Left lung (tissue), 10 donors: ENCODE data around the gene YIF1A. TPM values are rescaled to one million over a fixed set of nuclear protein-coding genes. Genes with fewer than 3 reads are reported as not detected.

Source experiments
- ATAC-seq: fragments of 200-7000 bp; cut with Tn5 transposase; one replicate; pipeline ENCODE4 v1.9.1; 2020; ENCODE audit warnings: moderate library complexity
- DNase-seq, 4 donors: peaks; one replicate each; pipeline ENCODE4 v3.0.0-alpha.2; 2013 to 2020
- H3K27ac ChIP-seq, 2 donors: fragments of 200-600 bp; sonication (generic) in 1 of 2; one replicate each; pipeline versions ENCODE4 v1.5.0 to v1.8.0; 2020 to 2021
- H3K27me3 ChIP-seq, 2 donors: fragments of 200-600 bp; sonication (generic) in 1 of 2; one replicate each; pipeline versions ENCODE4 v1.5.0 to v1.8.0; 2020 to 2021
- H3K36me3 ChIP-seq, 2 donors: fragments of 200-600 bp; sonication (generic) in 1 of 2; one replicate each; pipeline versions ENCODE4 v1.5.0 to v1.8.0; 2020 to 2021
- H3K4me1 ChIP-seq, 2 donors: fragments of 200-600 bp; one replicate each; pipeline ENCODE4 v1.8.0; 2021
- H3K4me3 ChIP-seq, 2 donors: fragments of 200-600 bp; sonication (generic) in 1 of 2; one replicate each; pipeline versions ENCODE4 v1.5.0 to v1.8.0; 2020 to 2021; ENCODE audit warnings: mild to moderate bottlenecking in 1 of 2
- H3K9me3 ChIP-seq, 2 donors: fragments of 200-600 bp; sonication (generic) in 1 of 2; one replicate each; pipeline versions ENCODE4 v1.5.0 to v1.8.0; 2020 to 2021
- intact Hi-C, 2 donors: fragments of 100-400 bp; cut with DNase I; formaldehyde crosslinking; loops; one replicate each; pipeline versions ENCODE4 v1.11.2 to v1.14.2; 2022
- polyA plus RNA-seq, 6 donors: library from polyadenylated mRNA; unstranded; fragments of 120-200 nt; gene quantifications; one replicate each; pipeline ENCODE4 v1.2.1, GENCODE V29; 2013; ENCODE audit not compliant: insufficient read length in 6 of 6
- total RNA-seq, 2 donors: library from RNA; stranded (reverse); fragmentation: NEBNext Ultra II Directional; extraction: Animal tissue kit (Norgen Biotek cat#: 25700); gene quantifications; one replicate each; pipeline ENCODE4 v1.2.1, GENCODE V29; 2021
- TF ChIP-seq, protein P1 (sequence below), 2 donors: fragments of 200-600 bp; sonication (generic) in 1 of 2; IDR thresholded peaks; one replicate each; pipeline versions ENCODE4 v1.5.0 to v1.8.0; 2021; ENCODE audit warnings: antibody characterized with exemption in 2 of 2
- donor health status: DM: no; HTN: yes; CAD: no.
- donor health status: DM: no; HTN: no; CAD: no.

YIF1A gene
- total and polyA plus RNA-seq, 8 donors = 32.9 to 118 (median 45.9) TPM

DNA sequence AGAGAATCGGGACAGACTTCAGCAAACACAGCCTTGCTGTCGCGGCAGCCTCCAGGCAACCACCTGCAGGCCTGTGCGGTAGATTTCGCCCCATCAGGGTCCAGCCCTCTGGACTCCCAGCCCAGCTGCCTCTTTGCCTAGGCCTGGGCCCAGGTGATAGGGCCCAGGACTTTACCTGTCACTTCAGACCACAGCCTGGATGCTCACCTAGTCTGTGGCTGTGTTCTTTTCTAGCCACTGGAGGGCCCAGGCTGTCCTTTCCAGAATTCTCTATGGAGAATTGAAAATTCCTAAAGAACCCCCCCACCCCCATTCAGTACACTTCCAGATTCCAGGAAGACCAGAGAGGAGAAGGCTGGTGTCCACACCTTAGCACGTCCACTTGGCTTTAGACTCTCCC is 51.1 kb downstream of the YIF1A start:
- H3K4me1 ChIP-seq = no peaks in the 10 kb centered on the region
- DNase-seq (no peak), ATAC-seq (no peak)
- intact Hi-C loops = no loop called here
- H3K27ac ChIP-seq = no peak overlapping the region
- TF ChIP-seq, protein P1, sequence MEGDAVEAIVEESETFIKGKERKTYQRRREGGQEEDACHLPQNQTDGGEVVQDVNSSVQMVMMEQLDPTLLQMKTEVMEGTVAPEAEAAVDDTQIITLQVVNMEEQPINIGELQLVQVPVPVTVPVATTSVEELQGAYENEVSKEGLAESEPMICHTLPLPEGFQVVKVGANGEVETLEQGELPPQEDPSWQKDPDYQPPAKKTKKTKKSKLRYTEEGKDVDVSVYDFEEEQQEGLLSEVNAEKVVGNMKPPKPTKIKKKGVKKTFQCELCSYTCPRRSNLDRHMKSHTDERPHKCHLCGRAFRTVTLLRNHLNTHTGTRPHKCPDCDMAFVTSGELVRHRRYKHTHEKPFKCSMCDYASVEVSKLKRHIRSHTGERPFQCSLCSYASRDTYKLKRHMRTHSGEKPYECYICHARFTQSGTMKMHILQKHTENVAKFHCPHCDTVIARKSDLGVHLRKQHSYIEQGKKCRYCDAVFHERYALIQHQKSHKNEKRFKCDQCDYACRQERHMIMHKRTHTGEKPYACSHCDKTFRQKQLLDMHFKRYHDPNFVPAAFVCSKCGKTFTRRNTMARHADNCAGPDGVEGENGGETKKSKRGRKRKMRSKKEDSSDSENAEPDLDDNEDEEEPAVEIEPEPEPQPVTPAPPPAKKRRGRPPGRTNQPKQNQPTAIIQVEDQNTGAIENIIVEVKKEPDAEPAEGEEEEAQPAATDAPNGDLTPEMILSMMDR (IDR thresholded peaks at IDR 0.05) = no peak
- no peak overlapping the region for H3K4me3 ChIP-seq
- no peaks in the 10 kb centered on the region for H3K27me3 ChIP-seq
- H3K36me3 ChIP-seq = peaks cover 0 to 97% of the 10 kb centered on the region in 2 donors
- no peaks in the 10 kb centered on the region for H3K9me3 ChIP-seq

DNA sequence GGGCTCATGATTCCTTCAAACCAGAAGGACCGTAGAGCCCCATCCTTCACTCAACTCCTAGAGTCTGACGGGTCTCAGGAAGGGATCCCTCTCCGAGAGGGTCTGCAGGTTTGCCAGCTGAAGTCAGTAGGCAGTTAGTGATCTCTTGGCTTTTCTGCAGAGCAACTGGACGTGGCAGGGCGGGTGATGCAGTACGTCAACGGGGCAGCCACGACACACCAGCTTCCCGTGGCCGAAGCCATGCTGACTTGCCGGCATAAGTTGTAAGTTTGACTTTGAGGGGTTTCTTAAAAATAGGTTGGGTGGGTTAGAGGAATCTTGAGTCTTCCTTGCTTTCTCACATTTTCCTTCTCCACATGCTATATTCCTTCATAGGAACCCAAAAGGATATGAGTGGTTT is 53.8 kb downstream of the YIF1A start:
- intact Hi-C loops = no loop called here
- no peak for DNase-seq
- Histone ChIP-seq H3K27me3 (no peaks in the 10 kb centered on the region), H3K4me1 (no peaks in the 10 kb centered on the region), H3K27ac (no peak overlapping the region), H3K9me3 (no peaks in the 10 kb centered on the region), H3K4me3 (no peak overlapping the region), H3K36me3 (peaks cover 0 to 97% of the 10 kb centered on the region in 2 donors)
- TF ChIP-seq, protein P1 (IDR thresholded peaks at IDR 0.05) = no peak
- no peak for ATAC-seq

Other genes starting within 250 kb of the YIF1A start
- not detected for gene GAL3ST3, start 240.0 kb downstream of the YIF1A start, total RNA-seq
- gene GAL3ST3, start 240.0 kb downstream of the YIF1A start, polyA plus RNA-seq = under 1 TPM in 5 of 6 donors, not detected in 1; 0.09 to 0.63 (median 0.20) TPM
- gene SF3B2, start 236.8 kb downstream of the YIF1A start, total RNA-seq = 100 to 1,000 TPM; 122 to 160 TPM
- gene SF3B2, start 236.8 kb downstream of the YIF1A start, polyA plus RNA-seq = 100 to 1,000 TPM; 192 to 233 (median 218) TPM
- 10 to 100 TPM; 53.7 to 54.7 TPM for gene PACS1, start 218.9 kb downstream of the YIF1A start, total RNA-seq
- 10 to 100 TPM; 50.7 to 57.5 (median 55.6) TPM for gene PACS1, start 218.9 kb downstream of the YIF1A start, polyA plus RNA-seq
- gene KLC2, start 31.4 kb downstream of the YIF1A start, total RNA-seq = 10 to 100 TPM; 32.8 to 34.3 TPM
- 10 to 100 TPM; 17.0 to 24.9 (median 19.8) TPM for gene KLC2, start 31.4 kb downstream of the YIF1A start, polyA plus RNA-seq
- gene RAB1B, start 20.5 kb downstream of the YIF1A start, total RNA-seq = 100 to 1,000 TPM; 141 to 154 TPM
- gene RAB1B, start 20.5 kb downstream of the YIF1A start, polyA plus RNA-seq = 100 to 1,000 TPM; 114 to 136 (median 128) TPM
- 1 to 10 TPM in 1 of 2 donors, under 1 TPM in 1; 0.81 to 1.4 TPM for gene CNIH2, start 11.0 kb downstream of the YIF1A start, total RNA-seq
- gene CNIH2, start 11.0 kb downstream of the YIF1A start, polyA plus RNA-seq = 1 to 10 TPM; 2.8 to 5.2 (median 3.9) TPM
- gene TMEM151A, start 2.8 kb upstream of the YIF1A start, total RNA-seq = under 1 TPM in 1 of 2 donors, not detected in 1; 0.21 TPM
- under 1 TPM; 0.17 to 0.47 (median 0.28) TPM for gene TMEM151A, start 2.8 kb upstream of the YIF1A start, polyA plus RNA-seq
- gene CD248, start 27.9 kb upstream of the YIF1A start, total RNA-seq = 10 to 100 TPM; 69.8 to 74.3 TPM
- 100 to 1,000 TPM in 4 of 6 donors, 10 to 100 TPM in 2; 76.4 to 128 (median 104) TPM for gene CD248, start 27.9 kb upstream of the YIF1A start, polyA plus RNA-seq
- gene RIN1, start 47.3 kb upstream of the YIF1A start, total RNA-seq = 10 to 100 TPM in 1 of 2 donors, 1 to 10 TPM in 1; 7.1 to 10.2 TPM
- gene RIN1, start 47.3 kb upstream of the YIF1A start, polyA plus RNA-seq = 1 to 10 TPM; 1.7 to 4.5 (median 3.0) TPM
- 10 to 100 TPM; 28.7 to 34.3 TPM for gene BRMS1, start 56.0 kb upstream of the YIF1A start, total RNA-seq
- gene BRMS1, start 56.0 kb upstream of the YIF1A start, polyA plus RNA-seq = 10 to 100 TPM; 19.5 to 26.6 (median 24.5) TPM
- gene B4GAT1, start 58.5 kb upstream of the YIF1A start, total RNA-seq = 10 to 100 TPM; 22.9 to 29.7 TPM
- gene B4GAT1, start 58.5 kb upstream of the YIF1A start, polyA plus RNA-seq = 10 to 100 TPM; 29.8 to 35.9 (median 30.9) TPM
- 10 to 100 TPM; 16.2 to 22.8 TPM for gene SLC29A2, start 82.6 kb upstream of the YIF1A start, total RNA-seq
- 10 to 100 TPM in 1 of 6 donors, 1 to 10 TPM in 5; 7.4 to 10.9 (median 8.9) TPM for gene SLC29A2, start 82.6 kb upstream of the YIF1A start, polyA plus RNA-seq
- gene NPAS4, start 131.9 kb upstream of the YIF1A start, total RNA-seq = under 1 TPM in 1 of 2 donors, not detected in 1; 0.64 TPM
- under 1 TPM; 0.06 to 0.53 (median 0.20) TPM for gene NPAS4, start 131.9 kb upstream of the YIF1A start, polyA plus RNA-seq
- 10 to 100 TPM; 29.6 to 39.5 TPM for gene MRPL11, start 149.7 kb upstream of the YIF1A start, total RNA-seq
- gene MRPL11, start 149.7 kb upstream of the YIF1A start, polyA plus RNA-seq = 10 to 100 TPM; 57.2 to 73.5 (median 64.2) TPM
- 10 to 100 TPM in 1 of 2 donors, 1 to 10 TPM in 1; 7.5 to 12.9 TPM for gene PELI3, start 177.8 kb upstream of the YIF1A start, total RNA-seq
- 1 to 10 TPM; 3.9 to 6.6 (median 5.6) TPM for gene PELI3, start 177.8 kb upstream of the YIF1A start, polyA plus RNA-seq
- gene DPP3, start 191.3 kb upstream of the YIF1A start, total RNA-seq = 10 to 100 TPM; 46.4 to 68.1 TPM
- 10 to 100 TPM; 15.0 to 20.6 (median 17.1) TPM for gene DPP3, start 191.3 kb upstream of the YIF1A start, polyA plus RNA-seq
- gene BBS1, start 221.5 kb upstream of the YIF1A start, total RNA-seq = 10 to 100 TPM; 22.8 to 37.3 TPM
- gene BBS1, start 221.5 kb upstream of the YIF1A start, polyA plus RNA-seq = 10 to 100 TPM; 58.4 to 75.1 (median 64.6) TPM